PFSK-1 (cell line): ENCODE results near the gene POU2F1.
A peak's percentile ranks its signal among the peaks of the same experiment; 100 is the strongest.

ENCODE experiments used
- SIN3A ChIP-seq: IDR thresholded peaks from 2 replicates; pipeline ENCODE4 v1.6.1; 2012; ENCODE audit warnings: mild to moderate bottlenecking, low read length, moderate library complexity, borderline replicate concordance; ENCODE audit not compliant: insufficient read depth
- TF ChIP-seq, protein P1 (sequence below), 2 experiments: IDR thresholded peaks; 2 replicates each; pipeline versions ENCODE4 v1.6.1 to v1.8.0; 2011 to 2012; ENCODE audit warnings: low read depth in 2 of 2, low read length in 2 of 2, control low read depth in 1 of 2, inconsistent platforms in 1 of 2, mild to moderate bottlenecking in 1 of 2, moderate library complexity in 1 of 2; ENCODE audit not compliant: insufficient read depth in 1 of 2

DNA sequence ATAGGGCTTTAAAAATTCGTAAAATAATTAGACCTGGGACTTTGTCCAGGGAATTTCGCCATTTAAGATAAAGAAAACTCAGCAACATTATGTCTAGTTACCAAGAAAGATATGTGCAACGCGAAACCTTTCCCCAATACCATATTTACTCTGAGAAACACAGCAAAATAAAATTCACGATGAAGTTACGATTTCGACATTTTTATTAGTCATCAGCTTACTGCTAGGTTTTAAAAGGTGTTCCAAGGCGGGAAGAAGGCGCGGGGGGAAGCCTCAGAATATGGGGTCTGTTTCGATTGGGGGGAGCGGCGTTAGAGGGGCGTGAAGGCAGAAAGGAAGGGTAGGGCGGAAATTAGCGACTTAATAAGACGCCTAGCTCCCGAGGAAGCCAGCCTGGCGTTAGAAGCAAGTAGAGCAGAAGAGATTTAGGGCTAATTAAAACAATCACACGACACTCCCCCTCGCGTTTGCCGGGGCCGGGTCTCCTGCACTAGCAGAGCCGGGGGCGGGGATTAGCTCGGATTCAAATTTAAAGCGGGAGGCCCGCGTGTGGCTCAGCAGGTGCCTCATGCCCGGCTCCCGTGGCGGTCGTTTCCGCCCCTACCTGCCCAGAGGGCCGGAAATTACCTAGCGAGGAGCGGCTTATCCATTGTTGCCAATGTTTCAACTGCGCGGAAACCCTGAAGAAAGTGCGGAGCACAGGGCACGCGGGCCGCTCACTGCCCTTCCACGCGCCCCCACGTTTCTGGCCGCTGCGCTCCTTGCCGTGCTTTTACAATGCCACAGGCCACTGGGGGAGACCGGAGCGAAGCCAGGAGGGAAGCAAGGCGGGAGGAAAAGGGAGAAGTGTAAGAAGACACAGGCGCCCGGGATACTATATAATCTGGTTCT lies 795 bp upstream of the POU2F1 start:
- TF ChIP-seq, protein P1, sequence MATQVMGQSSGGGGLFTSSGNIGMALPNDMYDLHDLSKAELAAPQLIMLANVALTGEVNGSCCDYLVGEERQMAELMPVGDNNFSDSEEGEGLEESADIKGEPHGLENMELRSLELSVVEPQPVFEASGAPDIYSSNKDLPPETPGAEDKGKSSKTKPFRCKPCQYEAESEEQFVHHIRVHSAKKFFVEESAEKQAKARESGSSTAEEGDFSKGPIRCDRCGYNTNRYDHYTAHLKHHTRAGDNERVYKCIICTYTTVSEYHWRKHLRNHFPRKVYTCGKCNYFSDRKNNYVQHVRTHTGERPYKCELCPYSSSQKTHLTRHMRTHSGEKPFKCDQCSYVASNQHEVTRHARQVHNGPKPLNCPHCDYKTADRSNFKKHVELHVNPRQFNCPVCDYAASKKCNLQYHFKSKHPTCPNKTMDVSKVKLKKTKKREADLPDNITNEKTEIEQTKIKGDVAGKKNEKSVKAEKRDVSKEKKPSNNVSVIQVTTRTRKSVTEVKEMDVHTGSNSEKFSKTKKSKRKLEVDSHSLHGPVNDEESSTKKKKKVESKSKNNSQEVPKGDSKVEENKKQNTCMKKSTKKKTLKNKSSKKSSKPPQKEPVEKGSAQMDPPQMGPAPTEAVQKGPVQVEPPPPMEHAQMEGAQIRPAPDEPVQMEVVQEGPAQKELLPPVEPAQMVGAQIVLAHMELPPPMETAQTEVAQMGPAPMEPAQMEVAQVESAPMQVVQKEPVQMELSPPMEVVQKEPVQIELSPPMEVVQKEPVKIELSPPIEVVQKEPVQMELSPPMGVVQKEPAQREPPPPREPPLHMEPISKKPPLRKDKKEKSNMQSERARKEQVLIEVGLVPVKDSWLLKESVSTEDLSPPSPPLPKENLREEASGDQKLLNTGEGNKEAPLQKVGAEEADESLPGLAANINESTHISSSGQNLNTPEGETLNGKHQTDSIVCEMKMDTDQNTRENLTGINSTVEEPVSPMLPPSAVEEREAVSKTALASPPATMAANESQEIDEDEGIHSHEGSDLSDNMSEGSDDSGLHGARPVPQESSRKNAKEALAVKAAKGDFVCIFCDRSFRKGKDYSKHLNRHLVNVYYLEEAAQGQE (IDR thresholded peaks at IDR 0.05; ENCODE audit: insufficient read depth in 1 of 2, low read depth in 2 of 2, low read length in 2 of 2), result no peak
- peak; percentile 60; the same call in 1 of the 2 replicates for TF ChIP-seq SIN3A
